Measurements from ENCODE around the gene ANOS1.

GRCh38 chrX:8504451-8504850 lies 227.5 kb downstream of the ANOS1 start:
- TF ChIP-seq POLR2AphosphoS5 (IDR thresholded peaks at IDR 0.05) (no peak), POLR2A (IDR thresholded peaks at IDR 0.05) (no peak)
